PC-9 (cell line): ENCODE data around the gene WDR27. TPM values are rescaled to one million over a fixed set of nuclear protein-coding genes. Genes with fewer than 3 reads are reported as not detected.

ENCODE experiments used
- BruUV-seq: library from RNA; stranded (reverse); fragments of 400-500 nt; replicated peaks from 2 replicates; lab custom pipeline; 2021; lab: Mats Ljungman, UMichigan
- CTCF ChIA-PET: fragments of 300-600 bp; sonication (Branson Sonifier 250); formaldehyde crosslinking; loops from one replicate; lab custom pipeline; 2022; ENCODE audit warnings: antibody characterized with exemption; lab: Charles Lee
- POLR2A ChIA-PET: fragments of 300-600 bp; sonication (Branson Sonifier 250); formaldehyde crosslinking; loops from one replicate; lab custom pipeline; 2022; ENCODE audit warnings: antibody characterized with exemption; ENCODE audit not compliant: unreplicated experiment; lab: Charles Lee
- DNase-seq, 2 experiments: peaks; one replicate each; pipeline versions ENCODE4 v3.0.0 to v3.0.0-alpha.2; 2015 to 2022; ENCODE audit warnings: mixed read lengths in 1 of 2
- H2AFZ ChIP-seq: fragments of 200-600 bp; sonication (generic); 2 replicates; pipeline ENCODE4 v1.8.1; 2017; ENCODE audit warnings: antibody characterized with exemption
- H3F3A ChIP-seq: fragments of 200-600 bp; sonication (generic); 2 replicates; pipeline ENCODE4 v1.8.1; 2017; ENCODE audit warnings: antibody characterized with exemption, mild to moderate bottlenecking, low read depth; ENCODE audit not compliant: insufficient read depth
- H3K27ac ChIP-seq: fragments of 200-600 bp; sonication (generic); 2 replicates; pipeline ENCODE4 v1.6.1; 2016; ENCODE audit warnings: mixed run types
- H3K27me3 ChIP-seq: fragments of 200-600 bp; sonication (generic); 2 replicates; pipeline ENCODE4 v1.6.1; 2016; ENCODE audit warnings: low read depth, mixed run types; ENCODE audit not compliant: insufficient read depth
- H3K36me3 ChIP-seq: fragments of 200-600 bp; sonication (generic); 2 replicates; pipeline ENCODE4 v1.6.1; 2016; ENCODE audit warnings: low read depth, mixed run types
- H3K4me1 ChIP-seq: fragments of 200-600 bp; sonication (generic); replicated peaks from 2 replicates; pipeline ENCODE4 v1.6.1; 2016; ENCODE audit warnings: mixed run types; ENCODE audit not compliant: insufficient read depth
- H3K4me2 ChIP-seq: fragments of 200-600 bp; sonication (generic); 2 replicates; pipeline ENCODE4 v1.6.1; 2017; ENCODE audit warnings: mixed run types
- H3K4me3 ChIP-seq: fragments of 200-600 bp; sonication (generic); 2 replicates; pipeline ENCODE4 v1.6.1; 2016; ENCODE audit warnings: mixed run types
- H3K79me2 ChIP-seq: fragments of 200-600 bp; sonication (generic); 2 replicates; pipeline ENCODE4 v1.6.1; 2017; ENCODE audit warnings: low read depth, mixed run types
- H3K9me2 ChIP-seq: fragments of 200-600 bp; sonication (generic); 2 replicates; pipeline ENCODE4 v1.8.1; 2017; ENCODE audit warnings: mild to moderate bottlenecking; ENCODE audit not compliant: insufficient read depth
- H3K9me3 ChIP-seq: fragments of 200-600 bp; sonication (generic); 2 replicates; pipeline ENCODE4 v1.8.1; 2016; ENCODE audit warnings: low read depth; ENCODE audit not compliant: insufficient read depth
- H4K20me1 ChIP-seq: fragments of 200-600 bp; sonication (generic); 2 replicates; pipeline ENCODE4 v1.8.1; 2017; ENCODE audit not compliant: insufficient read depth
- CTCF ChIP-seq: fragments of 200-600 bp; sonication (generic); conservative IDR thresholded peaks from 2 replicates; pipeline ENCODE4 v1.6.1; 2017; ENCODE audit warnings: mixed run types, antibody characterized with exemption, mild to moderate bottlenecking, moderate library complexity
- EZH2 ChIP-seq: fragments of 200-600 bp; sonication (generic); IDR thresholded peaks from 2 replicates; pipeline ENCODE4 v1.8.0; 2017; ENCODE audit warnings: antibody characterized with exemption, low read depth
- intact Hi-C: fragments of 100-400 bp; cut with micrococcal nuclease; formaldehyde crosslinking; loops from one replicate; pipeline ENCODE4 v1.10.0; 2022; ENCODE audit not compliant: unreplicated experiment
- total RNA-seq: library from RNA; stranded (reverse); gene quantifications from 2 replicates; pipeline ENCODE4 v1.2.3, GENCODE V29; 2021

Gene WDR27
- total RNA-seq, 1 experiment from 2014 or later = 54.2 TPM

DNA sequence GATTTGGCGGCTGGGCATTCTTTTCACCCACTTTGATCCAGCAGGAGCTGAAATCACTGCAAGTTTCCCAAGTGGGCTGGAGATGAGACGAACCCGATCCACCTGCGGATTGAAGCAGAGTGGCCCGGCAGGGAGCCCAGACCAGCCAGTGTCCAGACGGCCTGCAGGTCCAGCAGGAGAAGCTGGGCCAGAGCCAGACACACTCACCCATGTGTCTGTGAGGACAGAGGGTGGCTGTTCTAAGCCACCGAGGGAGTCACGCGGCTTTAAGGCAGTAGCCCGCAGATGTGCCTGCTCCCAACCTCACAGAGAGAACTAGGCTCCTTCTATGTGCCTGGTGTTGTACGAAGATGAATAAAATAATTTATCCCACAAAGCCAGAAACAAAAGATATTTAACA is 200.7 kb downstream of the WDR27 start:
- Histone ChIP-seq H3K27me3 (no peaks in the 10 kb centered on the region), H3K9me3 (no peaks in the 10 kb centered on the region), H3K4me1 (no peaks in the 10 kb centered on the region), H3K27ac (no peak overlapping the region), H4K20me1 (no peaks in the 10 kb centered on the region), H2AFZ (no peak overlapping the region), H3K9me2 (no peaks in the 10 kb centered on the region), H3K4me3 (no peak overlapping the region), H3K4me2 (no peak overlapping the region), H3K36me3 (no peaks in the 10 kb centered on the region), H3F3A (no peaks in the 10 kb centered on the region), H3K79me2 (no peaks in the 10 kb centered on the region)
- DNase-seq = no peak
- no TSS peak for BruUV-seq
- TF ChIP-seq CTCF = no peak
- no peak for TF ChIP-seq EZH2
- intact Hi-C loops = no loop called here
- CTCF ChIA-PET = no interaction called here
- POLR2A ChIA-PET = no interaction called here

GRCh38 chr6:169500688-169501087 is 201.1 kb downstream of the WDR27 start:
- DNase-seq = no peak
- Histone ChIP-seq H2AFZ (no peak overlapping the region), H4K20me1 (no peaks in the 10 kb centered on the region), H3F3A (no peaks in the 10 kb centered on the region), H3K9me3 (no peaks in the 10 kb centered on the region), H3K4me1 (no peaks in the 10 kb centered on the region), H3K4me2 (no peak overlapping the region), H3K36me3 (no peaks in the 10 kb centered on the region), H3K79me2 (no peaks in the 10 kb centered on the region), H3K27me3 (no peaks in the 10 kb centered on the region), H3K9me2 (no peaks in the 10 kb centered on the region), H3K4me3 (no peak overlapping the region), H3K27ac (no peak overlapping the region)
- intact Hi-C loops = no loop called here
- POLR2A ChIA-PET = no interaction called here
- BruUV-seq = no TSS peak
- no peak for TF ChIP-seq CTCF
- no peak for TF ChIP-seq EZH2
- CTCF ChIA-PET = no interaction called here

DNA sequence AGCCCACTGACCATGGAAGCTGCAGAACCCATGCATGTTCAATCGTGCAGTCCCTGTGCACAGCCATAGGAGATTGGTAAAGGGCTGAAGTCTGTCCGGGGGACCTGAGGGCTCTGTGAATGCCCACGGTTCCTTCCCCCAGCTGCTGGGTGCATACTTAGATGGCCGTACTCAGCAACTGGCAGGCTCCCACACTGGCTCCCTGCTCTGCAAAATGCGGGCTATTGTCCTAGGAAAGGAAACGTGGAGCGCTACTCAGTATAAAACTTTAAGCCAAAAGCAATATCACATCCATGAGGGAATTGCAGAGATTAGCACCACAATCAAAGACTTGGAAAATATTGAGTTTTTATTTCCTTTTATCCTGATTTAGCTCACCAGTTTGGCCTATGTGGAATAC is 202.0 kb downstream of the WDR27 start:
- Histone ChIP-seq H3F3A (no peaks in the 10 kb centered on the region), H3K9me2 (no peaks in the 10 kb centered on the region), H2AFZ (no peak overlapping the region), H3K4me3 (no peak overlapping the region), H3K27ac (no peak overlapping the region), H4K20me1 (no peaks in the 10 kb centered on the region), H3K4me2 (no peak overlapping the region), H3K4me1 (no peaks in the 10 kb centered on the region), H3K36me3 (no peaks in the 10 kb centered on the region), H3K27me3 (no peaks in the 10 kb centered on the region), H3K79me2 (no peaks in the 10 kb centered on the region), H3K9me3 (no peaks in the 10 kb centered on the region)
- TF ChIP-seq CTCF (no peak), EZH2 (no peak)
- intact Hi-C loops = no loop called here
- POLR2A ChIA-PET = no interaction called here
- DNase-seq = no peak
- no TSS peak for BruUV-seq
- CTCF ChIA-PET = no interaction called here
